ENCODE data around the gene ITPA.

Gene ITPA

DNA sequence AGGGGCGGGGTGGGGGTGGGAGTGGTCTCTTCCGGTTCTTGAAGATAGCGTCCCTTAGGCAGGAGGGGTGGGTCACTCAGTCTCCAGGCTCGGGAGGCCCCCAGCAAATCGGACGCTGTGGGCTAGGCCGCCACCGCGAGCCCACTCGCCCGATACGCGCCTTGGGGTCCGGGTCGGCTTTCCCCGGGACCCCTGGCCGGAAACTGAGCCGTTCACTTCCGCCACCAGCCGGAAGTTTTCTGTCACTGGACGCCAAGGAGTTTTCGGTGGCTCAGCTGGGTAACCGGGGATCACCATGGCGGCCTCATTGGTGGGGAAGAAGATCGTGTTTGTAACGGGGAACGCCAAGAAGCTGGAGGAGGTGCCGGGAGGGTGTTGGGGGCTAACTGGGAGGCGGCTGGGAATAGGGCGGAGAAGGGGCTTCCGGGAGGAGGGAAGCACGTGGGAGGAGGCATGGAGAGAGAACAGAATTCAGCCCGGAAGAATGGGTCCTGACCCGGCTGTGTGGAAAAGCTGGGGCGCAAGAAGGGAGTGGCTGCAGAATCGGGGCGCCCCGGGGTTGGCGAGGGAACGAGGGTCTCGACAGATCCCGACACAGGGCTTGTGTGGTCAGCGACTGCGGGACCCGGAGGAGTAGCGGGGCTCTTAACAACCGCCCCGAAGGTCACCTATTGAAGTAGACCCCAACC is at the start of gene ITPA:
ITPA (plus strand) TSS at position 242 of the 689 bp plus-strand sequence; CDS start at position 296, 54 bp downstream.
- DNase-seq: no peak

DNA sequence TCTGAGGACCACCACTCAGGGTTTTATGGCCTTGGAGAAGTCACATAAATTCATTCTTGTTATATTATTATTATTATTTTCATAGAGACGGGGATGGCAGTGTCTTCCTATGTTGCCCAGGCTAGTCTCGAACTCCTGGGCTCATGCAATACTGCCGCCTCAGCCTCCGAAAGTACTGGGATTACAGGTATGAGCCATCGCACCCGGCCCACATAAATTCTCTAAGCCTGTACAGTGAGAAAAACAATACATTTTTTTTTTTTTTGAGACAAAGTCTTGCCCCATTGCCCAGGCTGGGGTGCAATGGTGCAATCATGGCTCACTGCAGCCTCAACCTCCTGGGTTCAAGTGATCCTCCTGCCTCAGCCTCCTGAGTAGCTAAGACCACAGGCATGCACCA is 48.9 kb upstream of the ITPA start:
- no peak for DNase-seq

DNA sequence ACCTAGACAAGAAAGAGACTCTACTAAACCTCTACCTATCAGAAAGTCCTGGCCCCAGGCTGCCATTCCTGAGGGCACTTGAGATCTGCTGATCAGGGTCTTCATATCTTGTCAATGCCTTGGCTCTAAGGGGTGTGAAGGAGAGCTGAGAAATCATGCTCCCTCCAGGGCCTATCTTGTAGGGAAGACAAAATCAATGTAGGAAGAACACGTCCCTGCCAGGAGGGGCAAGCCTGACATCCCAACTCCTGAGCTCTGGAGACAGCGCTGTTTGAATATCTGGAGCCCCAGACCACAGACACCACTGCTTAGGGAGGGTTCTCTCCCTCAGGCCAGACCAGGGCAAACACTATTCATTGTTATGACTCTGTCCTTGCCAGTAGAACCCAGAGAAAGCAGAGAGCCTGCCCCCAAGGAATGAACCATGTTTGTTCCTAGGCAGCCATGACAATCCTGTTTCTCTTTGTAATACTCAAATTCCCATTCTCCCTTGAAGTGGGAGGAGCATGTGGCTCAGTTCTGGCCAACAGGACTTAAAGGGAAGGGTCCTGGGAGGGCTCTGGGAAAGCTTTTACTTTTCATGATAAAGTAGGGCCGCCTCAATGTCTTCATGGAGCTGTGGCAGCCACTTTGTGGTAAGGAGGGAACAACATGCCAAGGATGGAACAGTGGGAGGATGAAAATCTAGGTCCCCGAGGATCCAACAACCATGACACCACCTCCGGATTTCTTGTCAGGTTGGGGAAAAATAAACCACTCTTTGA is 47.8 kb upstream of the ITPA start:
- DNase-seq: no peak

DNA sequence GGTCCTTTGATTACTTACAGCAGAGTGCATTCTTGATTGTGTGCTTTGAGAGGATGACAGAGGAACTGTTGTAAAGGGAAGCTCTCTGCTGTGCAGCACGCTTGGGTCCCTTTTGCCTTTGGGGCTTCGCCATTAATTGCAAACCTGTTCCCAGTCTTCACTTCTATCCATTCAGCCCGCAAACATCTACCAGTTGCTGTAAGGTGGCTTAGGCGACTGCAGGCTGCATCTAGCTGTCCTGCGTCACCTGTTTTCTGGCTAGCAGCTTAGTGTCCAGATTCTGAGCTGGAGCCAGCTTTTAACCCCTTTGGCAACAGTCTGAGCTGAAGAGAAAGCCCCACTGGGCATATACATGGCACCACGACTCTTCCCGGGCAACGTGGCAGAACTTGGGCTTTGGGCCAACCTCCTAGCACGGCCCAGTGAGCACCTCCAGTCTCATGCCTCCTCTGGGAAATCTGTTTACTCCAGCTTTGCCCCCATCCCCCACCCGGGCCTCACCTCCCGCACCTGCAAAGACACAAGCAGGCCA is 47.2 kb upstream of the ITPA start:
- peak; percentile 92 for DNase-seq

DNA sequence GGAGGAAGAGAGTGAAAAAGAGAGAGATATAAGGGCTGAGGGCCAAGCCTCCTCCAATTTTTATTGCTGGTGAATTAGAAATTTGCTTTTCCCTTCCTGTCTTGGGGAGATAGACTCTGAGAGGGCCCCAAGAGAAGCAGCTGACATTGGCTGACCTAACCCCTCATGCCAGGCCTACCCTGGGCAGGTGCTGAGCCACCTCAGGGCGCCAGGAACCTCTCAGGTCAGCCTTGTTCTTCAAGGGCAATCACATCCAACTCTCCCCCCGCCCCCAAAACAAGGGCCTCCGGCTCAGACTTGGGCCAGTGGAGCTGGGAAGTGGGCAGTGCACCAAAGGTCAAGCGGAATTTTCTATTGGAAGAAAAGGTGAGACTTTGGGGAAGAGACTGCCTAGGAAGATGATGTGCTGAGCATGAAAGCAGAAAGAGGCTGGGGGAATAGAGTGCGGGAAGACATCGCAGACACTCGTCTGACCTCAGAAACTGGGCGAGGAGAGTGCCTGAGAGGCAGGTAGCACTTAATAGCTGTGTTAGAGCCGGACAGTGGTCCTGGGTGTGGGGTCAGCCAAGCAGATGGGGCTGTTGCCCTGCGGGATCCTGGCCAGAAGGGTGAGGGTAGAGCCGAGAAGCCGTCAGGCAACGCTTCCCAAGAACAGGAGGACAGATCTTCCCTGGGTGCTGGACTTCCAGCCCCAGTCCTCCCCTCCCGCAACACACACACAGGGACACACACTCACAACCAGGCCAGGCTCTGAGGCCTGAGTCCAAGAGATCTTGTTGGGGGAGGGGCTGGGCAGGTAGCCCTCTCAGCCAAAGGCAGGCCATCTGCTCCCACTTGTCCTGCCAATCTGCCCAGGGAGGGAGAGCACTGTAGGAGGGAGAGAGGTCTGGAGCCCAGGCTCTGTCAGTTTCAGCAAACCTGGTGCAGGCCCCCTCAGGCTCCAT is 45.9 kb upstream of the ITPA start:
- DNase-seq: peak; percentile 88

DNA sequence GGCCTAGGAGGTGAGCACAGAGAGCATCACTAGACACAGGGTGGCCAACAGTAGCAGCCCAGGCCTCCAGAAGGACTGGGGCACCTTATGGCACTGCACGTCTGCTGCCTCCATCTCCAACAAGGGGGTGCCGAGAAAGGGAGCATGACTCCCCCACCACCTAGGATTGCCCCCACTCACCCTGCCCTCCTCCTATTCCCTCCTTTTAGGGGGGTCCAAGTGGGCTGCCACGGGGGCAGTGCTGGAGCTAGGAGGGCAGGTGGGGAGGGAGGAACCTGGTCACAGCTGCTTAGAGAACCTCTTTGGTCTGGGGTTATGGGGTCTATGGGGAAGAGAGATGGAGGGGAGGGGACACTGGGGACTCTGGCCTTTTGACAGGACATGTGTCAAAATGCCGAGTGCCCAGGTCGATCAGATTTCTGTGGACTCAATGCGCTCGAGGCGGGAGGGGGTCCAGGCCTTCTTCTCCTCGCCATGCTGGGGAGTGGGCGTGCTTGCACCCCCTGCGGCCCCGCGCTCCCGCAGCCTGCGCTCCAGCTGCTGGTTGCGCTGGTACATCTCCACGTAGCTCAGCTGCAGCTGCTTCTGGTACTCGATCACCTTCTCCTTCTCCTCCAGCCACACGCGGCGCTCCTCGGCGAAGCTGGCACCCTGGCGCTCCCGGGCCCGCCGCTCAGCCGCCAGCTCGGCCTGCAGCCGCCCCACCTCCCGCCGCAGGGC is 45.1 kb upstream of the ITPA start:
- DNase-seq: no peak

DNA sequence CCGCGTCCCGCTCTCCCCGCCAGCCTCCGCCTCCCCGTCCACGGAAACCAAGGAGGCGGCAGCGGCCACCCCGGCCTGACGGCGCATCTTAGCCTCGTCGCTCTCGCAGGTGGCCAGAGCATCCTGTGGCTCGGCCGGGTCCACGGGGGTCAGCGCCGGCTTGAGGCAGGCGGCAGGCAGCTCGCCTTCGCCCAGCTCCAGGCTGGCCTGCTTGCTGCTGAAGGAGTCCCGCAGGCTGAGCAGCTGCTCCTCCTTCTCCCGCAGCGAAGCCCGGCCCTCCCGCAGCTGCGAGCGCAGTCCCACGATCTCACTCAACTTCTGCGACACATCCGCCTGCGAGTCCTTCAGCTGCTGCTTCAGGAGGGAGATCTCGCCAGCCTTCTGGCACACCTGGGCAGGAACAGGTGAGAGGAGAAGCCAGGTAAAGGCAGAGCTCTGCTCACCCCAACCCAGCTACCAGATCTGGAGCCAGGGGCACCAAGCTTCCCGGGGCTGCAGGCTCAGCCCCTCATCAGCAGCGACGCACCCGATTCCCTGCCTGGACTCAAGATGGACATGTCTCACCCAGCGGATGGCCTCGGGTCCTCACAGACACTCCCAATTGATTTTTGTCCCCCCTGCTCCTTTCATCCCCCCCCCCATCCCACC is 44.4 kb upstream of the ITPA start:
- DNase-seq: peak; percentile 73

DNA sequence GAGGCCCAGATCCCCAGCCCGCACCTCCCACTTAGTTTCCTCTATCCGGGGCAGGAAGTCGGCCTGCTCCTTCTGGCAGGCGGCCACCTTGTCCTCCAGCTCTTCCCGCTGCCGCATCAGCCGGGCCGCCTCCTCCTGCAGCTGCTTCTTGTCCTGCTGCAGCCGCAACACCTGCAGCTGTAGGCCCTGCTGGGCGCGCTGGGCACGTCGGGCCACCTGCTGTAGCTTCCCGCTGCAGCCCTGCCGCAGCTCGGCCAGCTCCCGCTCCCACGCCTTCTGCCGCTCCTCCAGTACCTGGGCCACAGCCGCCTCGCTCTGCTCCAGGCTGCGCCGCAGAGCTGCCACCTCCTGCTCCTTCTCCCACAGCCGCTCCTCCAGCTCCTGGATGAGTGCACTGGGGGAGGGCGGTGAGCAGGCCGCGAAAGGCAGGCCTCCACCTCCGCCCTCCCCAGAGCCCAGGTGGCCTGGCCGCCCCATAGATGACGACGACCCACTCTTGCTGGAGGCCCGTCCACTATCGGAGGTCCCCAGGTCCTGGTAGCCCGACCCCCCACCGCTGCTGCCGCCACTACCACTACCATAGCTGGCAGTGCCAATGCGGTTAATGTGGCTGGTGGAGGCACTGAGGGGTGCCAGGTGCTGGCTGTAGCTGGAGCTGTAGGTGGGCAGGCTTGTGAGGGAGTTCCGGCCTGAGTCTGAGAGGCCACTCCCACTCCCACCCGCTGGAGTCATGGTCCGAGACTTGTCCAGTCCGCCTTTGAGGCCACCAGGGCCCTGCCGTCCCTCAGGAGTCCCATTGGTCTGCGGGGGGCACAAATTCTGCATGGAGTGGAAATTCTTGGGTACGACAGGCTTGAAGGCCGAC is 43.6 kb upstream of the ITPA start:
- DNase-seq: peak; percentile 92

DNA sequence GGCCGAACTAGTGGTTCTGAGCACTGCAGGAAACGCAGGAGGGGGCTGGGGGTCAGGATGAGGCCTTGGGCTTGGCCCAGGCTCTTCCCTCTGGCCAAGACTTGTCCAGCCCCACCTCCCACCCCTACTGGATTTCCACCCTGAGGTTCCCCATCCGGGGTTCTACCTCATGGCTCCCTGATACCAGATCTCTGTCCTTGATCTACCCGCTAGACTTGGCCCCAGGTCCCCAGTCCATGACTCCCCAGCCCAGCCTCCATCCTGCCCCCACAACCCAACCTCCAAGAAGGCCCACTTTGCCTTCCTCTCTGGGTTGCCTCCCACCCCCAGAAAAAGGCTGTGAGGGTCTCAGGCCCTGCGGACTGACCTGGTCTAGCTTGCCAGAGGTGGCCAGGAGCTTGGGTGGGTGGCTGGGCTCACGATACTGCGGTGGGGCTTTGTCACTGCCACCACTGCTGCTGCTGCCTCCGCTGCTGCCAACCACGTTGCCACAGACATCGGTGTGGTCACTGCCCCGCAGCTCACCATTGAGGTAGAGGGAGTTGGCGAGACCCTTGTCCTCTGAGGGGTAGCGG is 42.9 kb upstream of the ITPA start:
- DNase-seq: no peak

DNA sequence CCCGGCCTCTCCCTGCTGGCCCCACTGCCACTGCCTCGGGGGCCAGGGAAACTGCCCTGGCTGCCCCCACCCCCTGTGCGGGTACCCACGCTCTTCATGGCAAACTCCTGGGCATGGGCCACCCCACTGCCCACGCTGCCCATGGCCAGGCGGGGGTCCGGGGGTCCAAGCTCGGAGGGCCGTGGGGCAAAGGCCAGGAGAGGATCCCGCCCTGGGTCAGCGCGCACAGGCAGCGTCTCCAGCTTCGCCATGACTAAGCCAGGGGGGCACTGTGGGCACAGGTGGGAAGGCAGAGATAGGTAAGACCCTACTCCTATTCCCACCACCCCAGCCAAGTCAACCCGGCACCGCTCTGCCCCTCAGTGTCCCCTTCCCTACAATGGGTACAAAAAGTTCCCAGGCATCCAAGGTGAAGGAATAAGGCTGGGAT is 42.4 kb upstream of the ITPA start:
- no peak for DNase-seq

DNA sequence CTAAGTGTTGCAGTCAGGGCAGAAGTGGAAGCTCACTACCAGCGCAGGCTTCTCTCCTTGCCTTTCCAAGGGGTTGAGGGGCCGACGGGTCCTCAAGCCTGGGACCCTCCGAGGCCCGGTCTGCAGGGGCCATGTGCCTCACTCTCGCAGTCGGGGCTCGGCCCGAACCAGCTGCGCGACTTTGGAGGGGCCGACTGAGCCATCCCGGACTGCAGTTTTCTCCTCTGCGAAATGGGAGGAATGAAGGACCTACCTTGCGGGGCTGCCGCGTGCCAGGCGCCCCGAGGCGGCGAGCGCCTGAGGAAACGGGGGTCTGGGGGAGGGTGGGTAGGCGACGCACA is 41.6 kb upstream of the ITPA start:
- DNase-seq: no peak

DNA sequence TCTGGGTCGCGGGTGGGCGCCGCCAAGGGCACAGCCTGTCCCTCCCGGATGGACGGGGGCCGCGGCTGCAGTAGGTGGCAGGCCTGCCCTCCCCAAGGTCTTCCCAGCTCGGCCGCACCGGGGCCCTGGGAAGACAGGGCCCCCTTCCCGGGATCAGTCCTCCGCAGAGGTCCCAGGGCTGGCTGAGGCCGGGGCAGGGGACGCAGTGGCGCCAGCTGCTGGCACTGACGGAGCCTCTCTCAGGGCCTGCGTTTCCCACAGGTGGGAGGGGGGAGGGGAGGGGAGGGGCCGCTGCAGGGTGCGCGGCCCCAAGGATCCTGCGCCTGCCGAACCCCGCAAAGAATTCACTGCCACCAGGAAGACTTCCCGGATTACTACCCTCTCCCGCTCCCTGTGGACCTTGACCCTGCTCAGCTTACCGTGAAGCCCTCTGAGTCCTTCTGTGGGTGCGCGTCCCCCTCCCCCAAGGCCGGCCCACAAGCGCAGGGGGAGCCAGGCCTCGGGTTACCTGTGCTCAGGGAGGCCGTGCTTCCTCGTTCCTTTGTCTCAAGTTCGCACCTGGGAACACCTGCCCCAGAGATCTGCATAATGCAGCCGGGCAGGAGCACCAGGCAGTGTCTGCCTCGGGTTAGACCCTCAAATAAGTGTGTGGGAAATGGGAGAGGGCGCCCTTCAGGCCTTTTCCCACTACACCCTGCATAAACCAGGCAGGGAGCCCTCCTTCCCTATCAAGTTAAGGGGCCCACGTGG is 41.0 kb upstream of the ITPA start:
- DNase-seq: peak; percentile 92

DNA sequence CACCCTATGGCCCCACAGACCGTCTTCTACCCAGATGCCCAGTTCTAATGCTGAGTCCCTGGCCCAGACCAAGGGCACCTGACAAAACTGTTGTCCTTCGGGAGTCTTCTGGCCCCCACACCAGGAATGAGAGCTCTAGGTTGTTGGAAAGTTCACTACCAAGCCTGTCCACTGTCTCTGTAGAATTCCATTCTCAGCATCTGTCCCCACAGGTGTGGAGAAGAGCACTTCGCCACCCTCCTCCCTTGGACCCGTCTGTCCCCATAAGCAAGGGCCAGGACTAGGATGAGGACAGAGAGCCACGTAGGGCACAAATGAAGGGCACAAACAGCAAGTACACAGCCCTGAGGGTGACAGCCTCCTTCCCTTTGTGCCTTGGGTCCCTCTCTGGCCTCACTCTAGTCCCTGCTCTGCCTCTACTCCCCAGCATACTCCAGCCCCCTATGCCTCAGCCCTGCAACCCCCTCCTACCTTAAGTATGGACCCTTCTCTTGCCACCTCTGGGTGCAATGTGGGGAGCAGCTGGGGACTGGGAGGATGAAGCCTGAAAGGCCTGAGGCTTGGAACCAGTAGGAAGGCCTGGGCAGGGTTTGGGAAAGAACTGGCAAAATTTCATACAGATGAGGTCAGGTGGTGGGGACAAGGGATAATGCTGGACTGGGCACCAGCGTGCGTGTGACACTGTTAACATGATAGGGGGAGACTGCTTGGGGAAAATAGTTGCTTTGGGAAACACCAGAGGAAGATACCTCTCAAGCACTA is 40.3 kb upstream of the ITPA start:
- no peak for DNase-seq

DNA sequence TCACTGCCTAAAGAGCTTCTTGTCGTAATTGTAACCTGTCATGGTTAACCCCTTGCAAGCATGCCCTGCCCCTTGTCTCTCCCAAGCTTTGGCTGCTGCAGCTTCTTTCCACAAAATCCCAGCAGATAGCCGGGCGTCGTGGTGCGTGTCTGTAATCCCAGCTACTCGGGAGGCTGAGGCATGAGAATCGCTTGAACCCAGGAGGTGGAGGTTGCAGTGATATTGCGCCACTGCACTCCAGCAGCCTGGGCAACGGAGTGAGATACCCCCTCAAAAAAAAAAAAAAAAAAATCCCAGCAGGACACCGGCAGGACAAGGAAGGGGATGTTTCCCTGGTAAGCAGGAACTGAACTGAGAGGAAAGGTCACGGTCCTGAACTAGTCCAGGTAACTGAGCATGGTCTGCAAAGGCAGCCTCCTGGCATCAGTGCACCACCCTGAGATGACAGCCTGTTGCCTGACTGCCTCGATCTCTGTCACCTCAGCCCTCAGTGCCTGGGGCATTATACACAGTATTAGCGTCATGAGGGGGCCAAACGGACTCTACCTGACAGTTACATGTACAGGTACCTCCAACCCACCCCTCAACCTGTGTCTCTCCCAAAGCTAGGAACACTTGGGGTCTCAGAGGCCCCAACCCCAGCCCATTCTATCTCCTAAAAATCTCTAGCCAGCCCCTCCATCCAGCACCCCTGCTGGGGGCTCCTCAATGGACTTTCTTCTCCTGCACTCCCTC is 37.7 kb upstream of the ITPA start:
- DNase-seq: no peak

DNA sequence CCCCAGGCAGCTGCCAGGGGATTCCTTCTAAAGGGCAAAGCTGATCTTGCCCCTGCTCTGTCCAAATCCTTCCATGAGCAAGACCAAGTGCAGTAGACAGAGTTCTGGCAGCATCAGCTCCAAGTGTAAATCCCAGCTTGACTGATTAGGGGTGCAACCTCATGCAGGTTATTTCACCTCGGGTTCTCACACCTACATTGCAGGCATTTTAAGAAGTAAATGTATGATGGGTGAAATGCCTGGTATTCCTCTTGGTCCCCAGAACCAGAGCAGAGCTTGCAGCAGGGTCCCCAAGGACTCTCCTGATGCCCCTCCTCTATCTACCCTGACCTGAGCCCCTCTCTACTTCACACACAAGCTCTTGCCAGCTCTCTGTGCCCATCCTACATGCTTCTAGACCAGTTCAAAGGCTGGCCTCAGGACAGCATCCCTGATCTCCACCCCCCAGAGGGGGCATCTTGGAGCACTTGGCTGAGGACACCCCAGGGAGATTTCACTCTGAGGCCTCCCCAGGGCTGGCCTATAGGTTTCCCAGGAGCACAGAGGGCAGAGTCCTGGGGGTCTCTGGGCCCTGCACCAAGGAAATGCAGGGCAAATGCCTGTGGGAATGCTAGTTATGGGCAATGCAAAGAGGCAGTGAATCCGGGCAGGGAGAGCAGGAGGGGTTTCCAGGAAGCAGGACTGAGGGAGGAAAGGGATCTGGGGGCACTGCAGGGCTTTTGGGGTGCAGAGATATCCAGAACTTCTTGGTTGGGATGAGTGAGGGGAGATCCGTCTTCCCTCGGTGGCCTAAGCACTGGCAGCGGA is 37.0 kb upstream of the ITPA start:
- DNase-seq: no peak

DNA sequence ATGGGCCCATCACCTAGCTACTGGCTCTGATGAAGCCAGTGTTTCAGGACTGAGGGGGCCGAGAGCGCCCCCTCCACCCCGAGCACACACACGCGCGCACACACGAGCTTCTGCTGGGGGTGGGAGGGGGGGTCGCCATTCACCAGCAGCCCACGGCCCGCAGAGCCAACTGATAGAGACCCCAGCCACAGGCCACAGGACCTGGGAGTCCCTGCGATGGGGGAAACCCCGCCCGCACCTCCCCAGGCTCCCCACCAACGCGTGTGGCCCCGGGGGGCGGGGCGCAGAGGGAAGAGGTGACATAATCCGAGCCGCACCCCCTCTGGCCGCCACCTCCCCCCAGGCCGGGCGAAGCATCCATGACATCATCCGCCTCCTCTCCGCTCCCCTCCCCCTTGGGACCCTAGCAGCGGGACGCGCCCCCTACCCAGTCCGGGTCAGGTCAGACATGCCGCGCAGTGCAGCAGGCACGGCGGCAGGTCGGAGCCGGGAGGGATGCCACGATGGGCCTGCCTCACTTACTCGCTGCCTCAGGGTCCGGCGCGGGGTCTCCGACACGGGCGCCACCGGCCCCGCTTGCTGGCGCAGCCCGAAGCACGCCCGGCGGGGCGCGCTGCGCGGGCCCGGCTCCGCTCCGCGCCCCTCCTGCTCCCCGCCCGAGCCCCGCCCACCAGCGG is 36.2 kb upstream of the ITPA start, which contains the start of gene LZTS3:
LZTS3 (minus strand) TSS at position 617 of the 677 bp plus-strand sequence. CDS start 6,386 bp downstream, outside the sequence.
- peak; percentile 64 for DNase-seq

All from NCI-H510A (cell line).